Measurements from ENCODE around the gene S100A3. TPM values are rescaled to one million over a fixed set of nuclear protein-coding genes. Genes with fewer than 3 reads are reported as not detected.

The S100A3 gene
- total and polyA plus RNA-seq, 2 of the 13 experiments (the other 11 are each of a cell fraction or from before 2014, with no cell fraction given): 2.5 to 4.5 TPM

DNA sequence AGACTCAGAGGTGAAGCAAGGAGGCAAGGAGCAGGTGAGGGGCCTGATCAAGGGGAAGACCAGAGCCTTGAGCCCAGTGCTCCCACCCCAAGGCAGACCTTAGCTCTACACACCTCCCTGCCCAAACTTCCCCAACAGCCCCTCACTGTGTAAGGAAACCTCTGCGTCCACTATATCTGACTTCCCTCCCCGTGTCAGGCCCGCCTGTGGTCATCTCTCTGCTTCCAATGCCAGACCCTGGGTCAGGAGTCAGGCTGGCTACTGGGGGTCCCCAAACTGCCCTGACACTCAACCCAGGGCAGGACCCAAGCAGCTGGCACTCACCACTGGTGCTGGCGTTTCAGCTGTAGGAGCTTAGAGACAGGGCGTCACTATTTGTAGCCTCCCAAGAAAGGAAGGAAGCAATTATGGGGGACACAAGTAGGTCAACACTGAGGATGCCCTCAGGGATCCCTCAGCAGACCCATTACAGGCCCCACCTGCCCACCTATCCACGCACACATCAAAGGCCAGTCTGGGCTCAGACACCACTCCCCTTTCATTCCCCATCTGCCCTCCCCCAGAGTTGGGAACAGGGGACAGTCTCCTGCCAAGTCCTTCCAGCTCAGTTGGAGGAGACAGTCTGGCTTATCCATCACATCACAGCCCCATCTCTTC is 811 bp upstream of the S100A3 start:
- intact Hi-C loops (cut with micrococcal nuclease; ENCODE audit: unreplicated experiment): no loop called here
- peaks cover 3 to 24% of the 10 kb centered on the region in 2 experiments; a peak in 3 of 5 replicates for H3K27me3 ChIP-seq (ENCODE audit: control insufficient read depth in 1 of 2, insufficient read depth in 2 of 2, low read length in 2 of 2)
- no peaks in the 10 kb centered on the region for H4K20me1 ChIP-seq (ENCODE audit: insufficient read depth, low read length)
- H3K27ac ChIP-seq (ENCODE audit: extremely low read length, insufficient read depth, low read length): no peak overlapping the region
- ATAC-seq: no peak
- no peak for FAIRE-seq
- no peaks in the 10 kb centered on the region for H3K79me2 ChIP-seq (ENCODE audit: insufficient read depth, low read length)
- ChIA-PET POLR2A (interaction anchor here (2.2 kb wide), 1 partner anchor 17 kb away, joined by 10 read pairs; no protein-coding TSS in a partner anchor), CTCF (ENCODE audit: low intra/inter-chr PET ratio, low total read pairs) (no interaction called here)
- no peak overlapping the region; the same call in 1 of the 2 replicates for H3K4me2 ChIP-seq (ENCODE audit: low read depth, low read length)
- WGBS (ENCODE audit: low lambda C conversion rate): 65% methylated on average over 5 of the region's 6 CpGs
- in situ Hi-C loops (cut with HindIII; ENCODE audit: extremely low pct_ligation_motif_present, low pct_unique_long_range_greater_than_20kb): no loop called here
- no TSS peak for BruUV-seq (replicated peaks)
- H3K36me3 ChIP-seq (replicated peaks in 1 of 2; ENCODE audit: control insufficient read depth in 1 of 2, insufficient read depth in 2 of 2, low read length in 2 of 2): no peaks in the 10 kb centered on the region
- H3K9ac ChIP-seq (ENCODE audit: insufficient read depth, low read depth, low read length): no peak overlapping the region
- H3K4me1 ChIP-seq (ENCODE audit: insufficient read depth, low read length): peaks cover 81% of the 10 kb centered on the region
- H3K9me3 ChIP-seq (ENCODE audit: low read length): no peaks in the 10 kb centered on the region
- H2AFZ ChIP-seq (ENCODE audit: low read length): no peak overlapping the region
- no peak for DNase-seq (ENCODE audit: low spot score)
- no peak overlapping the region for H3K4me3 ChIP-seq (replicated peaks in 1 of 3; ENCODE audit: insufficient read depth in 1 of 3, low read depth in 2 of 3, low read length in 3 of 3)
- TF ChIP-seq ZNF143 (CRISPR knock-in tag; IDR thresholded peaks at IDR 0.05) (no peak), KLF6 (CRISPR knock-in tag; IDR thresholded peaks at IDR 0.05) (no peak), ZNF615 (CRISPR knock-in tag; IDR thresholded peaks at IDR 0.05; ENCODE audit: borderline replicate concordance) (no peak), CCDC6 (CRISPR knock-in tag; IDR thresholded peaks at IDR 0.05) (no peak), ZFP36L2 (CRISPR knock-in tag; IDR thresholded peaks at IDR 0.05) (no peak), SOX5 (CRISPR knock-in tag; IDR thresholded peaks at IDR 0.05; ENCODE audit: borderline replicate concordance) (no peak), ZNF501 (CRISPR knock-in tag; IDR thresholded peaks at IDR 0.05) (no peak), MAF1 (CRISPR knock-in tag; IDR thresholded peaks at IDR 0.05; ENCODE audit: borderline replicate concordance) (no peak), NCOA5 (CRISPR knock-in tag; IDR thresholded peaks at IDR 0.05) (no peak), TSC22D2 (CRISPR knock-in tag; IDR thresholded peaks at IDR 0.05; ENCODE audit: borderline replicate concordance) (no peak), HNF4G (IDR thresholded peaks at IDR 0.05; ENCODE audit: borderline replicate concordance, low read depth, low read length) (no peak), HNF4G (CRISPR knock-in tag; IDR thresholded peaks at IDR 0.05; ENCODE audit: borderline replicate concordance, low read depth) (no peak), MIER3 (CRISPR knock-in tag; IDR thresholded peaks at IDR 0.05; ENCODE audit: borderline replicate concordance) (no peak), ZNF557 (CRISPR knock-in tag; IDR thresholded peaks at IDR 0.05) (no peak), U2AF2 (IDR thresholded peaks at IDR 0.05; ENCODE audit: low read depth, low read length) (no peak), SCMH1 (CRISPR knock-in tag; IDR thresholded peaks at IDR 0.05; ENCODE audit: borderline replicate concordance) (no peak), ZNF121 (CRISPR knock-in tag; IDR thresholded peaks at IDR 0.05) (no peak), ZNF724P (CRISPR knock-in tag; IDR thresholded peaks at IDR 0.05; ENCODE audit: borderline replicate concordance) (no peak)
- TF ChIP-seq, protein P1, sequence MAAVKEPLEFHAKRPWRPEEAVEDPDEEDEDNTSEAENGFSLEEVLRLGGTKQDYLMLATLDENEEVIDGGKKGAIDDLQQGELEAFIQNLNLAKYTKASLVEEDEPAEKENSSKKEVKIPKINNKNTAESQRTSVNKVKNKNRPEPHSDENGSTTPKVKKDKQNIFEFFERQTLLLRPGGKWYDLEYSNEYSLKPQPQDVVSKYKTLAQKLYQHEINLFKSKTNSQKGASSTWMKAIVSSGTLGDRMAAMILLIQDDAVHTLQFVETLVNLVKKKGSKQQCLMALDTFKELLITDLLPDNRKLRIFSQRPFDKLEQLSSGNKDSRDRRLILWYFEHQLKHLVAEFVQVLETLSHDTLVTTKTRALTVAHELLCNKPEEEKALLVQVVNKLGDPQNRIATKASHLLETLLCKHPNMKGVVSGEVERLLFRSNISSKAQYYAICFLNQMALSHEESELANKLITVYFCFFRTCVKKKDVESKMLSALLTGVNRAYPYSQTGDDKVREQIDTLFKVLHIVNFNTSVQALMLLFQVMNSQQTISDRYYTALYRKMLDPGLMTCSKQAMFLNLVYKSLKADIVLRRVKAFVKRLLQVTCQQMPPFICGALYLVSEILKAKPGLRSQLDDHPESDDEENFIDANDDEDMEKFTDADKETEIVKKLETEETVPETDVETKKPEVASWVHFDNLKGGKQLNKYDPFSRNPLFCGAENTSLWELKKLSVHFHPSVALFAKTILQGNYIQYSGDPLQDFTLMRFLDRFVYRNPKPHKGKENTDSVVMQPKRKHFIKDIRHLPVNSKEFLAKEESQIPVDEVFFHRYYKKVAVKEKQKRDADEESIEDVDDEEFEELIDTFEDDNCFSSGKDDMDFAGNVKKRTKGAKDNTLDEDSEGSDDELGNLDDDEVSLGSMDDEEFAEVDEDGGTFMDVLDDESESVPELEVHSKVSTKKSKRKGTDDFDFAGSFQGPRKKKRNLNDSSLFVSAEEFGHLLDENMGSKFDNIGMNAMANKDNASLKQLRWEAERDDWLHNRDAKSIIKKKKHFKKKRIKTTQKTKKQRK (IDR thresholded peaks at IDR 0.05; ENCODE audit: low read length): no peak

Measured in HepG2 (cell line).